Measurements from ENCODE around the gene CCDC137.
A peak's percentile ranks its signal among the peaks of the same experiment; 100 is the strongest.

Gene CCDC137

DNA sequence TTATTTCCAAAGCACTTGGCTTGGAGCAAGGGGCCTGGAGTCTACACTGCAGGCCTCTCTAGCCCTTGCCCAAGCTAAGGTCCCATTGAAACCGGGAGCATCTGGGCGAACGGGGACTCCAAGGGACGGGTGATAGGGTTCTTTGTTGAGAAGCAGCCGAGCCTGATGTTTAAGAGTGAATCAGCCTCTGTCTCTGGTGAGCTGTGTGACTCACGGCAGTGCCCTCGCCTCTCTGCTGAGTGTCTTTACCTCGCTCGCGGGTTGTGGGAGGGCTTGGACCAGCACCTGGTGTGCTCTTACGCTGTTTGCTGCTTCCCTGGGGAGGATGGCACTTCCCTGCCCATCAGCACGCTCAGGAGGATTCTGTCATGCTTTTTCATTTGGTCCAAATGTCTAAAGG, 18.6 kb downstream of the CCDC137 start:
- Histone ChIP-seq H3K36me3 (ENCODE audit: insufficient read depth, low read depth, low read length) (peaks cover 43% of the 10 kb centered on the region), H3K27ac (ENCODE audit: low read length) (no peak overlapping the region), H3K9ac (ENCODE audit: low read depth, low read length) (peak overlapping the region; percentile 89; the same call in 1 of the 2 replicates)

DNA sequence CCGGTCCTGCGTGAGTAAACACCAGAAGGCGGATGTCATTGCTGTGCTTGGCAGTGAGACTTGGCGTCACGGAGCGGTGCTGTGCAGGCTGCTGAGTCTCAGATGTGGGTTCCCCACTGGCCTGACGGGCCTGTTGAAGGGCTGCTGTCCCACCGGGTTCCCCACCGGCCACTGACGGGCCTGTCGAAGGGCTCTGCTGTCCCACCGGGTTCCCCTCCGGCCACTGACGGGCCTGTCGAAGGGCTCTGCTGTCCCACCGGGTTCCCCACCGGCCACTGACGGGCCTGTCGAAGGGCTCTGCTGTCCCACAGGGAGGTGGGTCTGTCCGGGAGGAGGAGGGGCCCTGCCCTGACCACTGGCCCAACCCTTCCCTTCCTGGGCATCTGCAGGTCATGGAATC, 20.1 kb downstream of the CCDC137 start:
- H3K27me3 ChIP-seq (ENCODE audit: insufficient read depth, low read length): no peaks in the 10 kb centered on the region
- H3K27ac ChIP-seq (ENCODE audit: low read length): no peak overlapping the region
- peaks cover 8% of the 10 kb centered on the region for H3K4me1 ChIP-seq (ENCODE audit: insufficient read depth, low read length)
- no peak overlapping the region for H3K4me3 ChIP-seq (ENCODE audit: low read length)
- H3K36me3 ChIP-seq (ENCODE audit: insufficient read depth, low read depth, low read length): peaks cover 58% of the 10 kb centered on the region
- no peaks in the 10 kb centered on the region for H3K9me3 ChIP-seq (ENCODE audit: insufficient read depth, low read depth, low read length)
- no peak overlapping the region for H3K9ac ChIP-seq (ENCODE audit: low read depth, low read length)

More for the DNA sequence above, 18.6 kb downstream of the CCDC137 start:
- Histone ChIP-seq H3K9me3 (ENCODE audit: insufficient read depth, low read depth, low read length) (no peaks in the 10 kb centered on the region), H3K4me3 (ENCODE audit: low read length) (peak overlapping the region; percentile 93; the same call in 1 of the 2 replicates), H3K27me3 (ENCODE audit: insufficient read depth, low read length) (no peaks in the 10 kb centered on the region), H3K4me1 (ENCODE audit: insufficient read depth, low read length) (peaks cover 8% of the 10 kb centered on the region)

DNA sequence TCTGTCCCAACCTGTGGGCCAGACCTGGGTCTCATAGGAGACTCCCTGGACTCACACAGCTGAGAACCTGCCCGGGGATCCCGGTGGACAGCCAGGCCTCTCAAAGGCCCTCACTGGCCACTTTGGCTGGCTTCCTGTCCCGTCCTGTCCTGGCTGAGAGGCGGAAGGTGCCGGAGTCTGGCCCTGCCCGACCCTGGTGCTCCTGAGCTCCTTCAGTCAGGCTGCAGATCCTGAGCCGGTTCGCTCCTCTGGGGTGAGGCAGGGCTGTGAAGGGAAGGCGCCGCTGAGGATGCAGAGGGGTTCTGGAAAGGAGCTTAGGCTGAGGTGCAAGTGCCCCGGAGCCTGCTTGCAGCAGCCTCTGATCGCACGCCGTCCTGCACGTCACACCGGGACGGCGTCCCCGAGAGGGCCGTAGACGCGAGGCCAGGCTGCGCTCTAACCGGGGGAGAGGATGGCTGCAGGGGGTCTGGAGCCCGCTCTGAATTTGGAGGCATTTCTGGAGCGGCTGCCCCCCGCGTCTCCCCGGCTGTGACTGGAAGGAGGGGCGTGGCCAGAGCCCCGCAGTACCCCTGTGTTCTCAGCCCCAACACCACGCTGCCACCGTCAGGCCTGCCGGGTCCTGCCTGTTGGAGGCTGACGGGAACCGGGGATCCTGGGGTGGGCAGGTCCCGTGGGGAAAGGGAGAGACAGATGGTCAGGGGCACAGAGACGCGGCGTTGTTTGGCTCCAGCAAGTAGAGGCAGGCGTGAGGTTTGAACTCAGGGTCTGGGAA, 21.4 kb downstream of the CCDC137 start:
- Histone ChIP-seq H3K9me3 (ENCODE audit: insufficient read depth, low read depth, low read length) (no peaks in the 10 kb centered on the region), H3K4me1 (ENCODE audit: insufficient read depth, low read length) (peaks cover 8% of the 10 kb centered on the region), H3K27me3 (ENCODE audit: insufficient read depth, low read length) (no peaks in the 10 kb centered on the region), H3K27ac (ENCODE audit: low read length) (no peak overlapping the region), H3K9ac (ENCODE audit: low read depth, low read length) (no peak overlapping the region), H3K4me3 (ENCODE audit: low read length) (no peak overlapping the region), H3K36me3 (ENCODE audit: insufficient read depth, low read depth, low read length) (peaks cover 70% of the 10 kb centered on the region)

DNA sequence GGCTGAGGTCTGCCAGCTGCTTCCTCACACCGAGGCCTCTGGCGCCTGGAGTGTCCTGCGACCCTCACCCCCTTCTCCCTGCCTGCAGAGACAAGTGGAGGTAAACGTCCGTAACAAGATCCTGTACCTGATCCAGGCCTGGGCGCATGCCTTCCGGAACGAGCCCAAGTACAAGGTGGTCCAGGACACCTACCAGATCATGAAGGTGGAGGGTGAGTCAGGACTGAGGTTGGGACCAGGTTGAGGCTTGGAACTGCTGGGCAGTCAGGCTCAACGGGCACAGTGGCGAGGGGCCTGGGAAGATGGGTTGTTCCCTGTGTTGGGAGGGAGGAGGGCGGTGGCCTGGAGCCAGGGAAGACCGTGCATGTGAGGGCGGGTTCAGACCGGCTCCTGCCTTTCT, 22.1 kb downstream of the CCDC137 start:
- no peak overlapping the region for H3K4me3 ChIP-seq (ENCODE audit: low read length)
- H3K9me3 ChIP-seq (ENCODE audit: insufficient read depth, low read depth, low read length): no peaks in the 10 kb centered on the region
- no peak overlapping the region for H3K27ac ChIP-seq (ENCODE audit: low read length)
- no peaks in the 10 kb centered on the region for H3K27me3 ChIP-seq (ENCODE audit: insufficient read depth, low read length)
- peaks cover 75% of the 10 kb centered on the region for H3K36me3 ChIP-seq (ENCODE audit: insufficient read depth, low read depth, low read length)
- H3K9ac ChIP-seq (ENCODE audit: low read depth, low read length): no peak overlapping the region
- peaks cover 8% of the 10 kb centered on the region for H3K4me1 ChIP-seq (ENCODE audit: insufficient read depth, low read length)

DNA sequence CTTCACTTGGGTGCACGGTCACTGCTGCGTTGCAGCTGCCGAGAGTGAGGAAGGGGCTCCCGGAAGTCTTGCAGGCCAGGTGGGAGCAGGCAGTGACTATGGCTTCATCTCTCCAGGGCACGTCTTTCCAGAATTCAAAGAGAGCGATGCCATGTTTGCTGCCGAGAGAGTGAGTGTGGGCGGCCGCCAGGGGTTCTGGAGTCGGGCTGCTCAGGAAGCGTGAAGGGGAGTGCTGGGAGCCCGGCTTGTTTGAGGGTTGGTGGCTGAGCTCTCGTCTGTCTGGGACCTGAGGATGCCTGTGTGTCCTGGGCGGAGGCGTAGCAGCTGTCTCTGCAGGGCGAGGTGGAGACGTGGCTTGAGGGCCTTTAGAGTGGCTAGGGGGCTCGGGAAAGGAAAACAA, 23.5 kb downstream of the CCDC137 start:
- Histone ChIP-seq H3K9me3 (ENCODE audit: insufficient read depth, low read depth, low read length) (no peaks in the 10 kb centered on the region), H3K9ac (ENCODE audit: low read depth, low read length) (no peak overlapping the region), H3K27ac (ENCODE audit: low read length) (no peak overlapping the region), H3K36me3 (ENCODE audit: insufficient read depth, low read depth, low read length) (peaks cover 86% of the 10 kb centered on the region), H3K4me3 (ENCODE audit: low read length) (no peak overlapping the region), H3K4me1 (ENCODE audit: insufficient read depth, low read length) (peaks cover under 1% of the 10 kb centered on the region; the same call in 1 of the 2 replicates), H3K27me3 (ENCODE audit: insufficient read depth, low read length) (no peaks in the 10 kb centered on the region)

DNA sequence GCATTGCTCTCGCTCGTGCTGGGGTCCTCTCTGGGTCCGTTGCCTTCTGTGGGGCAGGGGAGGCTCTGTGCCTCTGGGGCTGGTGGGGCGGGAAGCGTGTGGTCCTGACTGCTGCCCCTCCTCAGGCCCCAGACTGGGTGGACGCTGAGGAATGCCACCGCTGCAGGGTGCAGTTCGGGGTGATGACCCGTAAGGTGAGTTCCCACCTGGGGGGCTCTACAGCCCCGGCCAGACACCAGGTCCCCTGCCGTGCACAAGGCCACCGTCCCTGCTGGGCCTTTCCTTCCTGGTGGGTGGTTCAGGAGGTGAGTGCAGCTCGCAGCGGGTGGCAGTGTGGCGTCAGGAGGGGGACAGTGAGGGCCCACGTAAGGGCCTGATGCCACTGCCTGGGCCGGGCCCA, 24.0 kb downstream of the CCDC137 start:
- H3K4me3 ChIP-seq (ENCODE audit: low read length): no peak overlapping the region
- H3K9me3 ChIP-seq (ENCODE audit: insufficient read depth, low read depth, low read length): no peaks in the 10 kb centered on the region
- no peak overlapping the region for H3K27ac ChIP-seq (ENCODE audit: low read length)
- no peak overlapping the region for H3K9ac ChIP-seq (ENCODE audit: low read depth, low read length)
- no peaks in the 10 kb centered on the region for H3K27me3 ChIP-seq (ENCODE audit: insufficient read depth, low read length)
- peaks cover 88% of the 10 kb centered on the region for H3K36me3 ChIP-seq (ENCODE audit: insufficient read depth, low read depth, low read length)
- no peaks in the 10 kb centered on the region for H3K4me1 ChIP-seq (ENCODE audit: insufficient read depth, low read length)

DNA sequence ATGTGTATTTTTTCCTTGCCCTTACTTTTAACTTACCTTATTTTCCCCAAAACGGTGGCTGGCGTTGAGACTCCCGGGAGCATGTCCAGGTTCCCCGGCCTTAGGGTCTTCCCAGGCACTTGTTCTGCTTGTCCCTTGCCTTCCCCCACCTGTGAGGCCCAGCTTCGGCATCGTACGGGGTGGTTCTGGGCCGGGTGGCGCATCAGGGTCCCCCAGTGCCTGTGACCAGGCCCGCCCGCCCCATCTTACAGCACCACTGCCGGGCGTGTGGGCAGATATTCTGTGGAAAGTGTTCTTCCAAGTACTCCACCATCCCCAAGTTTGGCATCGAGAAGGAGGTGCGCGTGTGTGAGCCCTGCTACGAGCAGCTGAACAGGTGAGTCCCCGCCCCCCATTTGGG, 24.7 kb downstream of the CCDC137 start:
- no peaks in the 10 kb centered on the region for H3K4me1 ChIP-seq (ENCODE audit: insufficient read depth, low read length)
- no peaks in the 10 kb centered on the region for H3K27me3 ChIP-seq (ENCODE audit: insufficient read depth, low read length)
- peaks cover 88% of the 10 kb centered on the region for H3K36me3 ChIP-seq (ENCODE audit: insufficient read depth, low read depth, low read length)
- no peak overlapping the region for H3K27ac ChIP-seq (ENCODE audit: low read length)
- H3K4me3 ChIP-seq (ENCODE audit: low read length): no peak overlapping the region
- H3K9me3 ChIP-seq (ENCODE audit: insufficient read depth, low read depth, low read length): no peaks in the 10 kb centered on the region
- H3K9ac ChIP-seq (ENCODE audit: low read depth, low read length): no peak overlapping the region

DNA sequence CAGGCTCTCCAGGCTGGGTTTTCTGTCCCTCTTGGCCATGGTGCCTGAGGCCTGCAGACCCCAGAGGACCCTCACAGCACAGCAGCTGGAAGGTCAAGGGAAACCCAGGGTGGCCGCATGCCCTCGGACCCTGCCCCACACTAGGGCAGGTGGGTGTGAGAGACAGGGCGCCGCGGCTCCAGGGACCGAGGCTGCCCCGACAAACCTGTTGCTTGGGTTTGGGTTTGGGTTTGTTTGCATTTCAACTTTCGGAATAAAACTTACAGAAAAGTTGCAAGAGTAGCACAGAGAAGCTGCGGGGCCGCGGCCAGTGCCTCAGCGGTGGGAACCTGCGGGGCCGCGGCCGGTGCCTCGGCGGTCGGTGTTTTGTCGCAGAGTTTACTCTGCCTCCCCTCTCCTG, 25.1 kb downstream of the CCDC137 start:
- Histone ChIP-seq H3K9ac (ENCODE audit: low read depth, low read length) (no peak overlapping the region), H3K4me3 (ENCODE audit: low read length) (no peak overlapping the region), H3K36me3 (ENCODE audit: insufficient read depth, low read depth, low read length) (peaks cover 88% of the 10 kb centered on the region), H3K27me3 (ENCODE audit: insufficient read depth, low read length) (no peaks in the 10 kb centered on the region), H3K27ac (ENCODE audit: low read length) (no peak overlapping the region), H3K4me1 (ENCODE audit: insufficient read depth, low read length) (no peaks in the 10 kb centered on the region), H3K9me3 (ENCODE audit: insufficient read depth, low read depth, low read length) (no peaks in the 10 kb centered on the region)

DNA sequence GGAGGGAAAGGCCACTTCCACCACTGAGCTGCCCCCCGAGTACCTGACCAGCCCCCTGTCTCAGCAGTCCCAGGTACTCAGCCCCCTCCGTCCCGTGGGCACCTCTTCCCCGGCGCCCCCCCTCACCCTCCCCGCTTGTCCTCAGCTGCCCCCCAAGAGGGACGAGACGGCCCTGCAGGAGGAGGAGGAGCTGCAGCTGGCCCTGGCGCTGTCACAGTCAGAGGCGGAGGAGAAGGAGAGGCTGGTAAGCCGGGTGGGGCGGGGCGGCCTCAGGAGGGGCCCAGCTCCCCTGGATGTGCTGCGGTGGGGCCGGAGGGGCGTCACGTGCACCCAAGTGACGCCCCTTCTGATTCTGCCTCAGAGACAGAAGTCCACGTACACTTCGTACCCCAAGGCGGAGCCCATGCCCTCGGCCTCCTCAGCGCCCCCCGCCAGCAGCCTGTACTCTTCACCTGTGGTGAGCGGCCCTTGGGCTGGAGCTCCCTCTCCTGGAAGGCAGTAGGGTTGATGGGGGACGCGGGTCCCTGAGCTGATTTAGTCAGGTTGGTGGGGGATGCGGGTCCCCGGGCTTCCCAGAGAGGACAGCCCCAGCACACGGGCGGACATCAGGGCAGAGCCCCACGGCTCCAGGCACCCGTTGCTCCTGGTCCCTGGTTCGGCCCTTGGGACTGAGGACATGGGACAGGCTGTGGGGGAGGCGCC, 27.1 kb downstream of the CCDC137 start:
- Histone ChIP-seq H3K36me3 (ENCODE audit: insufficient read depth, low read depth, low read length) (peaks cover 90% of the 10 kb centered on the region), H3K9ac (ENCODE audit: low read depth, low read length) (no peak overlapping the region), H3K27me3 (ENCODE audit: insufficient read depth, low read length) (no peaks in the 10 kb centered on the region), H3K9me3 (ENCODE audit: insufficient read depth, low read depth, low read length) (no peaks in the 10 kb centered on the region), H3K4me3 (ENCODE audit: low read length) (no peak overlapping the region), H3K27ac (ENCODE audit: low read length) (no peak overlapping the region), H3K4me1 (ENCODE audit: insufficient read depth, low read length) (no peaks in the 10 kb centered on the region)

DNA sequence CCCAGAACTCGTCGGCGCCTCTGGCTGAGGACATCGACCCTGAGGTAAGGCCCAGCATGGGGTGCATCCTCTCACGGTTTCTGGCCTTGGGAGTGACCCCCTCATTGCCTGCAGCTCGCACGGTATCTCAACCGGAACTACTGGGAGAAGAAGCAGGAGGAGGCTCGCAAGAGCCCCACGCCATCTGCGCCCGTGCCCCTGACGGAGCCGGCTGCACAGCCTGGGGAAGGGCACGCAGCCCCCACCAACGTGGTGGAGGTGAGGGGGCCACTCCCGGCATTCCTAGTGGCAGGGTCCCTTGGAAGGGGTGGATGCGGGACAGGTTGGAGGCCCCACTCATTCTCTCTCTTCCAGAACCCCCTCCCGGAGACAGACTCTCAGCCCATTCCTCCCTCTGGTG, 28.3 kb downstream of the CCDC137 start:
- Histone ChIP-seq H3K4me3 (ENCODE audit: low read length) (no peak overlapping the region), H3K27ac (ENCODE audit: low read length) (no peak overlapping the region), H3K4me1 (ENCODE audit: insufficient read depth, low read length) (no peaks in the 10 kb centered on the region), H3K9ac (ENCODE audit: low read depth, low read length) (no peak overlapping the region), H3K9me3 (ENCODE audit: insufficient read depth, low read depth, low read length) (no peaks in the 10 kb centered on the region), H3K36me3 (ENCODE audit: insufficient read depth, low read depth, low read length) (peaks cover 85% of the 10 kb centered on the region), H3K27me3 (ENCODE audit: insufficient read depth, low read length) (no peaks in the 10 kb centered on the region)

DNA sequence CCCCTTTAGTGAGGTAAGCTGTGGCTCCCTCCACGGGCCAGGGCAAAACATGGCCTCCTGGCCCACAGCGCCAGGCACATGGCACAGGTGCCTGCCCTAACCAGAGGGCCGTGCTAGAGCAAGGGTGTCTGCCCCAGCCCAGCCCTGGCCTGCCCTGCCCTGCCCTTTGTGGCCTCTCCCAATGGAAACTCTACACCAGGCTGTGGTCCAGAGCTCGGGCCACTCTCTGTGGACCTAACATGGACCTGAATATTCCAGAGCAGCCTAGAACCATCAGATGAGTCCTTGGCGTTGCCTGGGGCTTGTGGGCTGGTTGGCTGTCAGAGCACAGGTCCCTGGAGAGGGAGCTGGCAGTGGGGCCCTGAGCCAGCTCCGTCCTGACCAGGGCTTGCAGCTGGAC, 28.7 kb downstream of the CCDC137 start:
- H3K27ac ChIP-seq (ENCODE audit: low read length): no peak overlapping the region
- no peak overlapping the region for H3K9ac ChIP-seq (ENCODE audit: low read depth, low read length)
- no peak overlapping the region for H3K4me3 ChIP-seq (ENCODE audit: low read length)
- H3K4me1 ChIP-seq (ENCODE audit: insufficient read depth, low read length): no peaks in the 10 kb centered on the region
- H3K27me3 ChIP-seq (ENCODE audit: insufficient read depth, low read length): no peaks in the 10 kb centered on the region
- no peaks in the 10 kb centered on the region for H3K9me3 ChIP-seq (ENCODE audit: insufficient read depth, low read depth, low read length)
- H3K36me3 ChIP-seq (ENCODE audit: insufficient read depth, low read depth, low read length): peaks cover 81% of the 10 kb centered on the region

DNA sequence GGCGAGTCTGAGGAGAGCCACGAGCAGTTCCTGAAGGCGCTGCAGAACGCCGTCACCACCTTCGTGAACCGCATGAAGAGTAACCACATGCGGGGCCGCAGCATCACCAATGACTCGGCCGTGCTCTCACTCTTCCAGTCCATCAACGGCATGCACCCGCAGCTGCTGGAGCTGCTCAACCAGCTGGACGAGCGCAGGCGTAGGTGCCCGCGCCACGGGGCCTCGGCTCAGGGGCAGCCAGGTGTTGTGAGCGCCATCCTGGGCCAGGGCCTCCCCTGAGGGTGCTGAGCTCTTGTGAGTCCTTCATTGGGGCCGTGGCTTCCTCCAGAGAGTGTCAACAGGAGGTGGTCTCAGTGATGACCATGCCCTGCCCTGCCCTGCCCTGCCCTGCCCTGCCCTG, 29.3 kb downstream of the CCDC137 start:
- no peaks in the 10 kb centered on the region for H3K27me3 ChIP-seq (ENCODE audit: insufficient read depth, low read length)
- no peak overlapping the region for H3K4me3 ChIP-seq (ENCODE audit: low read length)
- peaks cover 79% of the 10 kb centered on the region for H3K36me3 ChIP-seq (ENCODE audit: insufficient read depth, low read depth, low read length)
- H3K4me1 ChIP-seq (ENCODE audit: insufficient read depth, low read length): no peaks in the 10 kb centered on the region
- no peak overlapping the region for H3K9ac ChIP-seq (ENCODE audit: low read depth, low read length)
- no peaks in the 10 kb centered on the region for H3K9me3 ChIP-seq (ENCODE audit: insufficient read depth, low read depth, low read length)
- H3K27ac ChIP-seq (ENCODE audit: low read length): no peak overlapping the region

All from iPS-20b (cell line).